MM.1S (cell line): ENCODE results near the gene ACSL6.

Source experiments
- DNase-seq: peaks from one replicate; pipeline ENCODE4 v3.0.0-alpha.2; 2015
- H2AFZ ChIP-seq: fragments of 300-600 bp; sonication (generic); 2 replicates; pipeline ENCODE4 v1.6.0; 2016; ENCODE audit warnings: antibody characterized with exemption, low read length
- H3F3A ChIP-seq: fragments of 300-600 bp; sonication (generic); 2 replicates; pipeline ENCODE4 v1.6.1; 2016; ENCODE audit warnings: mild to moderate bottlenecking, antibody characterized with exemption, low read length, moderate library complexity, mixed read lengths; ENCODE audit not compliant: insufficient read depth
- H3K27ac ChIP-seq: fragments of 300-600 bp; sonication (generic); 2 replicates; pipeline ENCODE4 v1.5.1; 2016; ENCODE audit warnings: mild to moderate bottlenecking, low read length
- H3K27me3 ChIP-seq: fragments of 300-600 bp; sonication (generic); replicated peaks from 2 replicates; pipeline ENCODE4 v1.6.0; 2016; ENCODE audit warnings: low read length; ENCODE audit not compliant: insufficient read depth
- H3K36me3 ChIP-seq: fragments of 300-600 bp; sonication (generic); replicated peaks from 2 replicates; pipeline ENCODE4 v1.6.1; 2016; ENCODE audit warnings: mild to moderate bottlenecking, low read length, mixed read lengths; ENCODE audit not compliant: insufficient read depth
- H3K4me1 ChIP-seq: fragments of 300-600 bp; sonication (generic); 2 replicates; pipeline ENCODE4 v1.6.1; 2016; ENCODE audit warnings: low read length, mixed read lengths
- H3K4me2 ChIP-seq: fragments of 300-600 bp; sonication (generic); 2 replicates; pipeline ENCODE4 v1.6.0; 2016; ENCODE audit warnings: low read depth, low read length
- H3K4me3 ChIP-seq: fragments of 300-600 bp; sonication (generic); 2 replicates; pipeline ENCODE4 v1.5.1; 2016; ENCODE audit warnings: low read length, mixed read lengths
- H3K79me2 ChIP-seq: fragments of 300-600 bp; sonication (generic); 2 replicates; pipeline ENCODE4 v1.6.1; 2016; ENCODE audit warnings: mixed run types, low read length, mixed read lengths
- H3K9ac ChIP-seq: fragments of 300-600 bp; sonication (generic); 2 replicates; pipeline ENCODE4 v1.6.1; 2016; ENCODE audit warnings: low read length, mixed read lengths
- H3K9me2 ChIP-seq: fragments of 300-600 bp; sonication (generic); replicated peaks from 2 replicates; pipeline ENCODE4 v1.6.1; 2016; ENCODE audit warnings: mild to moderate bottlenecking, low read length, mixed read lengths; ENCODE audit not compliant: insufficient read depth
- H3K9me3 ChIP-seq: fragments of 300-600 bp; sonication (generic); replicated peaks from 2 replicates; pipeline ENCODE4 v1.6.1; 2016; ENCODE audit warnings: mild to moderate bottlenecking, low read length, mixed read lengths; ENCODE audit not compliant: insufficient read depth
- H4K20me1 ChIP-seq: fragments of 300-600 bp; sonication (generic); 2 replicates; pipeline ENCODE4 v1.6.1; 2016; ENCODE audit warnings: mild to moderate bottlenecking, low read length, moderate library complexity, mixed read lengths; ENCODE audit not compliant: insufficient read depth
- CTCF ChIP-seq: fragments of 300-600 bp; sonication (generic); IDR thresholded peaks from 2 replicates; pipeline ENCODE4 v1.5.1; 2016; ENCODE audit warnings: antibody characterized with exemption, low read length, mixed read lengths
- EZH2 ChIP-seq: fragments of 300-600 bp; sonication (generic); optimal IDR thresholded peaks from 2 replicates; pipeline ENCODE3; 2017; ENCODE audit warnings: low read depth, mild to moderate bottlenecking, antibody characterized with exemption, low read length, mixed read lengths
- EZH2phosphoT487 ChIP-seq: fragments of 300-600 bp; sonication (generic); IDR thresholded peaks from 2 replicates; pipeline ENCODE4 v1.6.1; 2018; ENCODE audit warnings: antibody characterized with exemption, low read length

Gene ACSL6

GRCh38 chr5:132052520-132052919, 41.1 kb upstream of the ACSL6 start:
- Histone ChIP-seq H2AFZ (no peak overlapping the region), H3K4me2 (no peak overlapping the region), H3K27ac (no peak overlapping the region), H3K9ac (no peak overlapping the region), H3F3A (no peaks in the 10 kb centered on the region), H3K27me3 (no peaks in the 10 kb centered on the region; the same call in 1 of the 2 replicates), H3K79me2 (no peaks in the 10 kb centered on the region), H3K36me3 (no peaks in the 10 kb centered on the region), H3K9me2 (no peaks in the 10 kb centered on the region), H3K9me3 (no peaks in the 10 kb centered on the region), H4K20me1 (no peaks in the 10 kb centered on the region), H3K4me1 (no peaks in the 10 kb centered on the region), H3K4me3 (no peak overlapping the region)
- TF ChIP-seq EZH2phosphoT487 = no peak
- TF ChIP-seq EZH2 = no peak
- no peak for TF ChIP-seq CTCF
- no peak for DNase-seq

DNA sequence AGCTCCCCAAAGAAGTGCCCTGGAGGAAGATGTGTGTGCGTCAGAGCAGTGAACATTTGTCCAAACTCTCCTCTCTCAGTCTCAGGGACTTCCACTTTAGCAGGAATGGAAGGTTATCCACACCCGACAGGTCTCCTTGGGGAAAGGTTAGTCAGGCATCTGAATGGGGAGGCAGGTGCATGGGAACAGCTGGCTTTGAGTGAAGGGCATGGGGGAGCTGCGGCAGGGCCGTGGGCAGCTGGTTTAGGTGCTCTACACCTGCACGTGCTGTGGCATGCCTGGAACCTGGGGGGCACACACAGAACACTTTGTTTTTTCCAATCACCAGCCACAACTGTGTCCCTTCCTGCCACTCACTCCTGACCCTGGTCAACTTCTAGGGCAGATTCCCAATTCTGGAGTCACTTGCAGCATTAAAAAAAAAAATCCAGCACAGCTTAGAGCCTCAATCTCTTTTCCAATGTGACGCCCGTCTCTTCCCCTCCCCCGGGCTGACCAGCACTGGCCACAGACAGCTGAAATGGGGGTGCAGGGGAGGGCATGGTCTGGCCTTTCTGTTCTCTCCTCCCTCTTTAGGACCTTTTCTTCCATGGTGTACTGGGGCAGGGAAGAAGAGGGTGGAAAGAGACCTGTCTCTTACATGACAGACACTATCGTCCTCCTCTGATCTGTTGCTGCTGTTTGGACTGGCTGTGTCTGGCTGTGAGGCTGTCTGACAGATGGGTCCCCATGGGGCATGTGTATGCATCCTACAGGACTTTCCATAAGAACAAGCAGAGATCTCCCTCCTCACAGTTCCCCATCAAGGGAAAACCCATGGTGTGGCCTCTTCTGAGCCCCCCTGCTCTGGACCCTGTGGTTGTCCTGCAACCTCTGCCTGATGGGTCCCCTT, 39.4 kb upstream of the ACSL6 start:
- Histone ChIP-seq H3K27me3 (no peaks in the 10 kb centered on the region; the same call in 1 of the 2 replicates), H3K4me1 (no peaks in the 10 kb centered on the region), H3K4me2 (no peak overlapping the region), H3K36me3 (no peaks in the 10 kb centered on the region), H3K9me3 (no peaks in the 10 kb centered on the region), H3K4me3 (no peak overlapping the region), H3K79me2 (no peaks in the 10 kb centered on the region), H4K20me1 (no peaks in the 10 kb centered on the region), H3F3A (no peaks in the 10 kb centered on the region), H3K9ac (no peak overlapping the region), H3K9me2 (no peaks in the 10 kb centered on the region), H2AFZ (no peak overlapping the region), H3K27ac (no peak overlapping the region)
- TF ChIP-seq EZH2phosphoT487 (no peak), CTCF (no peak), EZH2 (no peak)
- DNase-seq = no peak

DNA sequence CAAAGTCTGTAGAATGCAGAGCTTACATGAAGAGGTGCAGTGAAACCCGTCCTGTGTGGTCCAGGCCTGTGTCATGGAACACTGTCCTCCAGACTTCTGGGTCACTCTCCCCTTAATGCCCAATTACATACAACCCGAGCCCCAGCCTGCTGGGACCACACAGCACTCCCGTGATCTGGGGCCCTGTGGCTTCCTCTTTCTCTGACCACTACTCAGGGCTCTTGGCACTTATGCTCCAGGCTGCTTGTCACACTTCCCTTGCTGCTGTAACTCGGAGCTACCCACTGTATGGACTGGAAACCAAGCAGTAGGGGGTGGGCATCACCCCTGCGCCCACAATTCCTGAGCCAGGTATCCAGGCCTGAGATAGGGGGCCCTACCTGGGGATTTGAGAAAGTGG, 38.7 kb upstream of the ACSL6 start:
- no peak for TF ChIP-seq EZH2phosphoT487
- TF ChIP-seq EZH2 = no peak
- no peak overlapping the region for H3K9ac ChIP-seq
- no peak overlapping the region for H2AFZ ChIP-seq
- H3K9me2 ChIP-seq = no peaks in the 10 kb centered on the region
- no peaks in the 10 kb centered on the region for H3K36me3 ChIP-seq
- H4K20me1 ChIP-seq = no peaks in the 10 kb centered on the region
- H3K9me3 ChIP-seq = no peaks in the 10 kb centered on the region
- no peak overlapping the region for H3K4me3 ChIP-seq
- H3K4me2 ChIP-seq = no peak overlapping the region
- H3K27ac ChIP-seq = no peak overlapping the region
- H3K27me3 ChIP-seq = no peaks in the 10 kb centered on the region; the same call in 1 of the 2 replicates
- no peak for DNase-seq
- H3K4me1 ChIP-seq = no peaks in the 10 kb centered on the region
- H3K79me2 ChIP-seq = no peaks in the 10 kb centered on the region
- H3F3A ChIP-seq = no peaks in the 10 kb centered on the region

DNA sequence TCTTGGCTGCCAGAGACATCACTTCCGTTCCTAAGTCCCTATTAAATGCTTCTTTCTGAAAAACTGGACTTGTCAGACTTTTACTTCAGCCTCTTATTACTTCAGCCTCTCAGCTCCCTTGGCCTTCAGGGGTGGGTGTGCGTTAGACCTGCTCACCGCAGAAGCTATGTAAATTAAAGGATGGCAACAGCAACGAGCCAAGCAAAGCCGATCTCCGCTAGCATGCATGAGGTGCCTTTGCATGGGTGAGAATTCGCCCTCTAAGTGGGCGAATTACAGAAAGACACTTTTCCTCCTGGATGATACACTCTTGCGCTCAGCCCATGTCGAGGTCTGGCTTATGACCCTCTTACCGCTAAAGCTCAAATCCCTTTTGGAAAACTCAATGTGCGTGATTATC, 38.1 kb upstream of the ACSL6 start:
- Histone ChIP-seq H3K27me3 (no peaks in the 10 kb centered on the region; the same call in 1 of the 2 replicates), H3K4me1 (no peaks in the 10 kb centered on the region), H3K36me3 (no peaks in the 10 kb centered on the region), H3K79me2 (no peaks in the 10 kb centered on the region), H2AFZ (no peak overlapping the region), H3K4me2 (no peak overlapping the region), H3K27ac (no peak overlapping the region), H3K9me3 (no peaks in the 10 kb centered on the region), H4K20me1 (no peaks in the 10 kb centered on the region), H3K9me2 (no peaks in the 10 kb centered on the region), H3F3A (no peaks in the 10 kb centered on the region), H3K9ac (no peak overlapping the region), H3K4me3 (no peak overlapping the region)
- no peak for DNase-seq
- no peak for TF ChIP-seq CTCF
- no peak for TF ChIP-seq EZH2phosphoT487
- no peak for TF ChIP-seq EZH2
